Esophagus muscularis mucosa (tissue), 4 donors: ENCODE results near the gene FGF22. TPM values are rescaled to one million over a fixed set of nuclear protein-coding genes. Genes with fewer than 3 reads are reported as not detected.
"Not testable (repeated sequence)": the region's sequence is repeated elsewhere in the genome, so short reads cannot be mapped to it uniquely, and the experiment has no call there.

Experiments used
- DNase-seq: peaks from one replicate; pipeline ENCODE4 v3.0.0-alpha.2; 2017; ENCODE audit errors: extremely low spot score
- H3K27ac ChIP-seq, 4 donors: fragments of 200-600 bp; sonication (generic); replicated peaks in 1 of 4; 1 replicate in 3 of 4; 2 replicates in 1 of 4; pipeline ENCODE4 v1.5.1; 2016 to 2019; ENCODE audit warnings: mild to moderate bottlenecking in 1 of 4
- H3K27me3 ChIP-seq, 4 donors: fragments of 200-600 bp; sonication (generic); one replicate each; pipeline versions ENCODE4 v1.5.1 to v1.6.0; 2016 to 2019
- H3K36me3 ChIP-seq, 4 donors: fragments of 200-600 bp; sonication (generic); one replicate each; pipeline ENCODE4 v1.5.1; 2016 to 2019
- H3K4me1 ChIP-seq, 4 donors: fragments of 200-600 bp; sonication (generic); one replicate each; pipeline ENCODE4 v1.5.1; 2016 to 2019
- H3K4me3 ChIP-seq, 4 donors: fragments of 200-600 bp; sonication (generic); 1 replicate in 2 of 4; 2 replicates in 2 of 4; pipeline ENCODE4 v1.5.1; 2016 to 2019; ENCODE audit warnings: mild to moderate bottlenecking in 4 of 4, moderate library complexity in 1 of 4
- H3K9me3 ChIP-seq, 4 donors: fragments of 200-600 bp; sonication (generic); 1 replicate in 3 of 4; 2 replicates in 1 of 4; pipeline ENCODE4 v1.5.1; 2016 to 2019
- EP300 ChIP-seq: sonication (generic); formaldehyde crosslinking; IDR thresholded peaks from one replicate; pipeline ENCODE4 v1.6.1; 2017; ENCODE audit warnings: antibody characterized with exemption
- POLR2A ChIP-seq: fragments of 450-650 bp; IDR thresholded peaks from one replicate; pipeline ENCODE4 v1.6.1; 2017; ENCODE audit warnings: antibody characterized with exemption, moderate library complexity, mild to moderate bottlenecking, low read depth
- POLR2AphosphoS5 ChIP-seq, 2 donors: sonication (generic); formaldehyde crosslinking; IDR thresholded peaks; one replicate each; pipeline ENCODE4 v1.6.1; 2017; ENCODE audit warnings: antibody characterized with exemption in 2 of 2
- WGBS: methylation state at CpG from one replicate; pipeline ENCODE4 v1.1.5; 2018; 5-methylcytosine and 5-hydroxymethylcytosine counted together
- intact Hi-C: fragments of 100-400 bp; cut with DNase I; formaldehyde crosslinking; loops from one replicate; pipeline ENCODE4 v1.15.1; 2023
- total RNA-seq, 4 donors: library from RNA; depleted of rRNA; stranded (reverse); fragments of >200 nt; gene quantifications; one replicate each; pipeline versions ENCODE4 v1.1.0 to v1.2.1, GENCODE V29; 2016
- TF ChIP-seq, protein P1 (sequence below), 3 experiments: fragments of 200-600 bp in 2 of 3; fragments of 450-650 bp in 1 of 3; sonication (generic) in 2 of 3; IDR thresholded peaks; one replicate each; pipeline ENCODE4 v1.5.1; 2017 to 2019; ENCODE audit warnings: antibody characterized with exemption in 3 of 3, mild to moderate bottlenecking in 2 of 3, moderate library complexity in 1 of 3

Gene FGF22
- total RNA-seq, 4 donors from 2014 or later = 0.50 to 2.1 (median 1.4) TPM

- H3K9me3 ChIP-seq = no peaks in the 10 kb centered on the region
- no peak overlapping the region for H3K4me3 ChIP-seq
- WGBS = 89% methylated on average over 18 of the region's 27 CpGs
- no peak overlapping the region for H3K27ac ChIP-seq
- TF ChIP-seq POLR2A (no peak), POLR2AphosphoS5 (IDR thresholded peaks at IDR 0.05) (no peak)
- TF ChIP-seq, protein P1, sequence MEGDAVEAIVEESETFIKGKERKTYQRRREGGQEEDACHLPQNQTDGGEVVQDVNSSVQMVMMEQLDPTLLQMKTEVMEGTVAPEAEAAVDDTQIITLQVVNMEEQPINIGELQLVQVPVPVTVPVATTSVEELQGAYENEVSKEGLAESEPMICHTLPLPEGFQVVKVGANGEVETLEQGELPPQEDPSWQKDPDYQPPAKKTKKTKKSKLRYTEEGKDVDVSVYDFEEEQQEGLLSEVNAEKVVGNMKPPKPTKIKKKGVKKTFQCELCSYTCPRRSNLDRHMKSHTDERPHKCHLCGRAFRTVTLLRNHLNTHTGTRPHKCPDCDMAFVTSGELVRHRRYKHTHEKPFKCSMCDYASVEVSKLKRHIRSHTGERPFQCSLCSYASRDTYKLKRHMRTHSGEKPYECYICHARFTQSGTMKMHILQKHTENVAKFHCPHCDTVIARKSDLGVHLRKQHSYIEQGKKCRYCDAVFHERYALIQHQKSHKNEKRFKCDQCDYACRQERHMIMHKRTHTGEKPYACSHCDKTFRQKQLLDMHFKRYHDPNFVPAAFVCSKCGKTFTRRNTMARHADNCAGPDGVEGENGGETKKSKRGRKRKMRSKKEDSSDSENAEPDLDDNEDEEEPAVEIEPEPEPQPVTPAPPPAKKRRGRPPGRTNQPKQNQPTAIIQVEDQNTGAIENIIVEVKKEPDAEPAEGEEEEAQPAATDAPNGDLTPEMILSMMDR (IDR thresholded peaks at IDR 0.05) = no peak
- peaks cover 0 to 15% (median 9%) of the 10 kb centered on the region in 4 donors for H3K4me1 ChIP-seq
- peaks cover 65 to 72% (median 68%) of the 10 kb centered on the region in 4 donors for H3K36me3 ChIP-seq
- DNase-seq = no peak
- peaks cover 0 to 41% (median 0%) of the 10 kb centered on the region in 4 donors for H3K27me3 ChIP-seq
- intact Hi-C loops = no loop called here
Measured at GRCh38 chr19:618674-619285, 20.9 kb upstream of the FGF22 start.

GRCh38 chr19:619286-620002, 20.2 kb upstream of the FGF22 start:
- Histone ChIP-seq H3K27ac (no peak overlapping the region), H3K9me3 (no peaks in the 10 kb centered on the region), H3K4me1 (peaks cover 0 to 15% (median 9%) of the 10 kb centered on the region in 4 donors), H3K36me3 (peaks cover 67 to 78% (median 75%) of the 10 kb centered on the region in 4 donors), H3K27me3 (peaks cover 0 to 35% (median 0%) of the 10 kb centered on the region in 4 donors), H3K4me3 (no peak overlapping the region)
- WGBS = 96% methylated on average over 41 of the region's 47 CpGs
- no peak for DNase-seq
- intact Hi-C loops = no loop called here
- TF ChIP-seq, protein P1 (IDR thresholded peaks at IDR 0.05) = no peak
- TF ChIP-seq POLR2AphosphoS5 (IDR thresholded peaks at IDR 0.05) (no peak), POLR2A (no peak), EP300 (no peak)

DNA sequence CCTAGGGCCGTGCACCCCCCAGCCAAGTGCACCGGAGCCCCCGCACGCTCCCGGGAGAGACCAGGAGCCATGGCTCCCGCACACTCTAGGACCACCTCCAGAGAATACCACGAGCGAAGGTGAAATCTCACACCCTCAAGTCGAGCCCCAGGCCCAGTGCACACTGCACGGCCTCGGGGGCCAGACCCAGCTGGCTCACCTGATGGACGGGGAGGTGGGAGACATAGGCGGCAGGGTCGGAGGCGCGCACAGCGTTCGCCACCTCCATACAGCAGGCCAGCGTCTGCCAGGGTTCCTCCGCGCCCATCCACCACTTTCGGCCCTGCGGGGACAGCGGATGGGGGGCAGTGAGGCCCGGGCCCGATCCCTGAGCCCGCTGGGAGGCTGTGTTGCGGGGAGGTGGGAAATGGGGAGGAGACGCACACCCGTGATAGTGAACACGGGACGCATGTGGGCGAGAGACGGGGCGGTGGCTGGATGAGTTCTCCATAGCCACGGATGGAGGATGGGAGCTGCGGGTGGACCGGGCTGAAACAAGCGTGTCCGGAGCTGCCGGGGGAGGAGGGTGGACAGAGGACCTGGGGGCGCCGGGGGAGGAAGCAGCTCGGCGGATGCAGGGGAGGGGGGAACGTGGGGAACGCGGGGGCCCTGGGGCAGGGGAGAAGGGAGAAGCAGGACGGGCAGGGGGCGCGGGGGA, 19.4 kb upstream of the FGF22 start:
- no peak for DNase-seq
- TF ChIP-seq POLR2AphosphoS5 (IDR thresholded peaks at IDR 0.05) (no peak), EP300 (no peak), POLR2A (no peak)
- TF ChIP-seq, protein P1 (IDR thresholded peaks at IDR 0.05) = no peak
- peaks cover 72 to 87% (median 84%) of the 10 kb centered on the region in 4 donors for H3K36me3 ChIP-seq
- H3K4me1 ChIP-seq = peaks cover 0 to 15% (median 10%) of the 10 kb centered on the region in 4 donors
- H3K4me3 ChIP-seq = no peak overlapping the region
- intact Hi-C loops = no loop called here
- H3K27ac ChIP-seq = no peak overlapping the region
- peaks cover 0 to 31% (median 0%) of the 10 kb centered on the region in 4 donors for H3K27me3 ChIP-seq
- 90% methylated on average over 46 of the region's 51 CpGs for WGBS
- no peaks in the 10 kb centered on the region for H3K9me3 ChIP-seq

DNA sequence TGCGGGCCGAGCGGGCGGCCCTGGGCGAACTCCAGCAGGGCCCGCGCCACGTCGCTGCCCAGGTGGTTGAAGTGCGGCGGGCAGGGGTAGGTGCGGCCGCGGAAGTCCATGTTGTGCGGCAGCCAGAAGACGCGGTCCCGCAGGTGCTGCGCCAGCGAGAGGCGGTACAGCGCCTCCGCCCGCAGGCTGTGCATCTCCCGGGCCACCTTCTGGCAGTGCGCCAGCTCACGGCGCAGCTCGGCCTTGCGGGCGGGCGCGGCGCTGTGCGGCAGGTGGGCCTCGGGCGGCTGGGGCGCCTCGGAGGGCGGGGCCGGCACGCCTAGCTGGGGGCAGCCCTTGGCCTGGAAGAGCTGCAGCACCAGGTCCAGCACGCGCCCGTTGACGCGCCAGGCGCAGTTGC, 18.5 kb upstream of the FGF22 start:
- H3K4me1 ChIP-seq, H3K4me3 ChIP-seq, DNase-seq, intact Hi-C loops, H3K9me3 ChIP-seq, H3K27ac ChIP-seq: not testable (repeated sequence)
- H3K27me3 ChIP-seq = peaks cover 0 to 31% (median 0%) of the 10 kb centered on the region in 4 donors
- peaks cover 72 to 96% (median 92%) of the 10 kb centered on the region in 4 donors for H3K36me3 ChIP-seq
- WGBS = 95% methylated on average over 31 of the region's 48 CpGs

DNA sequence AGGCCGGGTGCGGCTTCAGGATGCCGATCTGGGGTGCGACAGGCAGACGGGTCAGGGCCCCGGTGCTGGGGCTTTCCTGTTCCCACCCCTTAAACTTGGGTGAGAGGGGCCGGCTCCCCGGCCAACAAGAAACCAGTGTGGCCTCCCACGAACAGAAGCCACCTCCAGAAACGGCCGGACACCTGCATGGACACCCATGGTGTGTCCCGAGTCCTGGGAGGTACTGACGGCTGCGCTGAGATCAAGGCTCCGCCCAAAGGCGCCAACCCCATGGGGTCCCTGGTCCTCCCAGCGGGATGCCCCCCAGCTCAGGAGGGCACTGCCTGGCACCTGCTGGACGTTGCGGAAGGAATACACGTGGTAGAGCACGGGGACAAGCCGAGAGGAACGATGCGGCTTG, 17.9 kb upstream of the FGF22 start:
- Histone ChIP-seq H3K36me3 (peaks cover 72 to 96% (median 92%) of the 10 kb centered on the region in 4 donors), H3K27ac (no peak overlapping the region), H3K27me3 (peaks cover 0 to 24% (median 0%) of the 10 kb centered on the region in 4 donors), H3K4me1 (peaks cover 0 to 3% (median 2%) of the 10 kb centered on the region in 4 donors), H3K4me3 (no peak overlapping the region), H3K9me3 (no peaks in the 10 kb centered on the region)
- TF ChIP-seq POLR2AphosphoS5 (IDR thresholded peaks at IDR 0.05) (no peak), EP300 (no peak), POLR2A (no peak)
- TF ChIP-seq, protein P1 (IDR thresholded peaks at IDR 0.05) = no peak
- WGBS = 98% methylated on average over 12 of the region's 24 CpGs
- no peak for DNase-seq
- intact Hi-C loops = no loop called here
